Neural cell (in vitro differentiated cells): ENCODE data around the gene BMAL1. TPM values are rescaled to one million over a fixed set of nuclear protein-coding genes. Genes with fewer than 3 reads are reported as not detected.

ENCODE experiments used
- H2AFZ ChIP-seq: fragments of 200-600, 300-800 bp; sonication (generic), shearing (Covaris generic); 2 replicates; pipeline ENCODE4 v1.6.0; 2014; ENCODE audit warnings: low read depth, mild to moderate bottlenecking, antibody characterized with exemption, low read length, moderate library complexity
- H3F3A ChIP-seq: fragments of 200-600 bp; shearing (Covaris generic); 2 replicates; pipeline ENCODE4 v1.6.1; 2016; ENCODE audit warnings: mild to moderate bottlenecking, moderate library complexity, mixed read lengths, antibody characterized with exemption, low read length; ENCODE audit not compliant: insufficient read depth, poor library complexity, severe bottlenecking
- H3K27ac ChIP-seq: fragments of 200-600, 300-800 bp; sonication (generic), shearing (Covaris generic); 2 replicates; pipeline ENCODE4 v1.5.1; 2014; ENCODE audit warnings: mild to moderate bottlenecking, low read length, moderate library complexity
- H3K27me3 ChIP-seq: fragments of 300-800, 200-600 bp; sonication (generic), shearing (Covaris generic); 2 replicates; pipeline ENCODE4 v1.6.0; 2014; ENCODE audit warnings: mild to moderate bottlenecking, low read depth, low read length, moderate library complexity; ENCODE audit not compliant: insufficient read depth
- H3K36me3 ChIP-seq: fragments of 300-800, 200-600 bp; sonication (generic), shearing (Covaris generic); 2 replicates; pipeline ENCODE4 v1.5.1; 2014; ENCODE audit warnings: mild to moderate bottlenecking, antibody characterized with exemption, low read length, moderate library complexity; ENCODE audit not compliant: insufficient read depth
- H3K4me2 ChIP-seq: fragments of 300-800, 200-600 bp; sonication (generic), shearing (Covaris generic); 2 replicates; pipeline ENCODE4 v1.6.0; 2014; ENCODE audit warnings: mild to moderate bottlenecking, low read length
- H3K4me3 ChIP-seq: fragments of 300-800, 200-600 bp; sonication (generic), shearing (Covaris generic); 2 replicates; pipeline ENCODE4 v1.5.1; 2014; ENCODE audit warnings: mild to moderate bottlenecking, low read length, moderate library complexity
- H3K79me2 ChIP-seq: fragments of 200-600 bp; shearing (Covaris generic); replicated peaks from 2 replicates; pipeline ENCODE4 v1.6.0; 2014; ENCODE audit warnings: mild to moderate bottlenecking, low read length, moderate library complexity; ENCODE audit not compliant: insufficient read depth
- H3K9ac ChIP-seq: fragments of 300-800, 200-600 bp; sonication (generic), shearing (Covaris generic); 2 replicates; pipeline ENCODE4 v1.6.1; 2016; ENCODE audit warnings: mild to moderate bottlenecking, low read length, mixed read lengths
- H3K9me2 ChIP-seq: fragments of 200-600 bp; shearing (Covaris generic); 2 replicates; pipeline ENCODE4 v1.6.1; 2016; ENCODE audit warnings: mild to moderate bottlenecking, low read length, mixed read lengths; ENCODE audit not compliant: insufficient read depth
- H3K9me3 ChIP-seq: fragments of 200-600, 300-800 bp; sonication (generic), shearing (Covaris generic); 2 replicates; pipeline ENCODE4 v1.6.1; 2016; ENCODE audit warnings: mild to moderate bottlenecking, mixed run types, low read length, moderate library complexity, mixed read lengths
- H4K20me1 ChIP-seq: fragments of 200-600 bp; shearing (Covaris generic); 2 replicates; pipeline ENCODE4 v1.6.1; 2016; ENCODE audit warnings: mild to moderate bottlenecking, mixed run types; ENCODE audit not compliant: insufficient read depth
- EP300 ChIP-seq: fragments of 450-650 bp; conservative IDR thresholded peaks from 2 replicates; pipeline ENCODE4 v1.6.1; 2014; ENCODE audit warnings: antibody characterized with exemption, mild to moderate bottlenecking, moderate library complexity; ENCODE audit not compliant: poor library complexity, severe bottlenecking
- EZH2 ChIP-seq: fragments of 200-600, 300-800 bp; shearing (Covaris generic), sonication (generic); IDR thresholded peaks from 2 replicates; pipeline ENCODE4 v1.6.1; 2014; ENCODE audit warnings: antibody characterized with exemption, low read length, borderline replicate concordance, mild to moderate bottlenecking; ENCODE audit not compliant: insufficient read depth, poor library complexity, severe bottlenecking
- MXI1 ChIP-seq: fragments of 450-650 bp; conservative IDR thresholded peaks from 2 replicates; pipeline ENCODE4 v1.6.1; 2014; ENCODE audit warnings: antibody characterized with exemption, mild to moderate bottlenecking; ENCODE audit not compliant: poor library complexity, severe bottlenecking
- POLR2AphosphoS5 ChIP-seq: IDR thresholded peaks from 2 replicates; pipeline ENCODE4 v1.6.1; 2012
- RAD21 ChIP-seq: fragments of 450-650 bp; conservative IDR thresholded peaks from 2 replicates; pipeline ENCODE4 v1.6.1; 2014; ENCODE audit warnings: antibody characterized with exemption, mild to moderate bottlenecking, moderate library complexity
- REST ChIP-seq: IDR thresholded peaks from 2 replicates; pipeline ENCODE4 v1.6.1; 2012; ENCODE audit warnings: borderline replicate concordance
- SMC3 ChIP-seq: fragments of 450-650 bp; conservative IDR thresholded peaks from 2 replicates; pipeline ENCODE4 v1.6.1; 2014; ENCODE audit warnings: antibody characterized with exemption, mild to moderate bottlenecking, moderate library complexity; ENCODE audit not compliant: poor library complexity
- TAF1 ChIP-seq: IDR thresholded peaks from 2 replicates; pipeline ENCODE4 v1.6.1; 2012; ENCODE audit warnings: low read depth
- polyA plus RNA-seq: library from polyadenylated mRNA; depleted of rRNA; stranded (reverse); fragments of >200 nt; gene quantifications from 2 replicates; pipeline ENCODE4 v1.2.3, GENCODE V29; 2014
- TF ChIP-seq, protein P1 (sequence below): fragments of 450-650 bp; IDR thresholded peaks from 2 replicates; pipeline ENCODE4 v1.5.1; 2014; ENCODE audit warnings: antibody characterized with exemption, mild to moderate bottlenecking, moderate library complexity; ENCODE audit not compliant: poor library complexity, severe bottlenecking

Gene BMAL1
- polyA plus RNA-seq, 1 donor from 2014 or later: 17.1 TPM

GRCh38 chr11:13347901-13348300 is 70.3 kb downstream of the BMAL1 start:
- Histone ChIP-seq H2AFZ (no peak overlapping the region), H3K27ac (no peak overlapping the region), H3K36me3 (no peaks in the 10 kb centered on the region), H3K9me3 (no peaks in the 10 kb centered on the region), H3K4me3 (no peak overlapping the region), H3K27me3 (no peaks in the 10 kb centered on the region), H3F3A (no peaks in the 10 kb centered on the region), H3K9ac (no peak overlapping the region), H3K9me2 (no peaks in the 10 kb centered on the region), H4K20me1 (no peaks in the 10 kb centered on the region), H3K4me2 (no peak overlapping the region), H3K79me2 (no peaks in the 10 kb centered on the region)
- TF ChIP-seq SMC3 (no peak), MXI1 (no peak), EP300 (no peak), RAD21 (no peak), EZH2 (no peak), POLR2AphosphoS5 (no peak), REST (no peak), TAF1 (no peak)
- TF ChIP-seq, protein P1, sequence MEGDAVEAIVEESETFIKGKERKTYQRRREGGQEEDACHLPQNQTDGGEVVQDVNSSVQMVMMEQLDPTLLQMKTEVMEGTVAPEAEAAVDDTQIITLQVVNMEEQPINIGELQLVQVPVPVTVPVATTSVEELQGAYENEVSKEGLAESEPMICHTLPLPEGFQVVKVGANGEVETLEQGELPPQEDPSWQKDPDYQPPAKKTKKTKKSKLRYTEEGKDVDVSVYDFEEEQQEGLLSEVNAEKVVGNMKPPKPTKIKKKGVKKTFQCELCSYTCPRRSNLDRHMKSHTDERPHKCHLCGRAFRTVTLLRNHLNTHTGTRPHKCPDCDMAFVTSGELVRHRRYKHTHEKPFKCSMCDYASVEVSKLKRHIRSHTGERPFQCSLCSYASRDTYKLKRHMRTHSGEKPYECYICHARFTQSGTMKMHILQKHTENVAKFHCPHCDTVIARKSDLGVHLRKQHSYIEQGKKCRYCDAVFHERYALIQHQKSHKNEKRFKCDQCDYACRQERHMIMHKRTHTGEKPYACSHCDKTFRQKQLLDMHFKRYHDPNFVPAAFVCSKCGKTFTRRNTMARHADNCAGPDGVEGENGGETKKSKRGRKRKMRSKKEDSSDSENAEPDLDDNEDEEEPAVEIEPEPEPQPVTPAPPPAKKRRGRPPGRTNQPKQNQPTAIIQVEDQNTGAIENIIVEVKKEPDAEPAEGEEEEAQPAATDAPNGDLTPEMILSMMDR: no peak

DNA sequence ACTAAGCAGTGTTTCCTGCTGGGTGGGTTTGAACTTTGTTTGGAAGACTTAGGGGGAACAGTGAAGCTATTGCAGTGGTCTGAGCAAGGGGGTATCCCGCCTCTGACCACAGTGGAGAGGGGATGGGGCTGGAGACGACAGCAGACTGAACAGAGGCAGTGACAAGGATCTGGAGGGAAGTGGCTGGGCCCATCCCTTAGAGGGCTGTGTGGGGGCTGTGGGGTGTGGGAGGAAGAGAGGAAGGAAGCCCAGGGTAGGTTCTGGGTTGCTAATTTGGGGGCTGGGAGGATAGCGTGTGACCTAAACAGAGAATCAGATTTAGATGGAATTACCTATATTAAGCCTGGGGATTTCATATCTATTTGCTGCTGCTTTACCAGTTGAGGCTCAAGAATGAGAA is 70.7 kb downstream of the BMAL1 start:
- no peak overlapping the region for H3K27ac ChIP-seq
- H2AFZ ChIP-seq: no peak overlapping the region
- no peaks in the 10 kb centered on the region for H3K36me3 ChIP-seq
- no peak overlapping the region for H3K9ac ChIP-seq
- no peak overlapping the region for H3K4me3 ChIP-seq
- no peaks in the 10 kb centered on the region for H3K27me3 ChIP-seq
- no peaks in the 10 kb centered on the region for H3K79me2 ChIP-seq
- TF ChIP-seq SMC3: no peak
- TF ChIP-seq EZH2: no peak
- TF ChIP-seq TAF1: no peak
- TF ChIP-seq RAD21: no peak
- no peak for TF ChIP-seq EP300
- H4K20me1 ChIP-seq: no peaks in the 10 kb centered on the region
- H3K4me2 ChIP-seq: no peak overlapping the region
- H3K9me3 ChIP-seq: no peaks in the 10 kb centered on the region
- H3F3A ChIP-seq: no peaks in the 10 kb centered on the region
- no peaks in the 10 kb centered on the region for H3K9me2 ChIP-seq

DNA sequence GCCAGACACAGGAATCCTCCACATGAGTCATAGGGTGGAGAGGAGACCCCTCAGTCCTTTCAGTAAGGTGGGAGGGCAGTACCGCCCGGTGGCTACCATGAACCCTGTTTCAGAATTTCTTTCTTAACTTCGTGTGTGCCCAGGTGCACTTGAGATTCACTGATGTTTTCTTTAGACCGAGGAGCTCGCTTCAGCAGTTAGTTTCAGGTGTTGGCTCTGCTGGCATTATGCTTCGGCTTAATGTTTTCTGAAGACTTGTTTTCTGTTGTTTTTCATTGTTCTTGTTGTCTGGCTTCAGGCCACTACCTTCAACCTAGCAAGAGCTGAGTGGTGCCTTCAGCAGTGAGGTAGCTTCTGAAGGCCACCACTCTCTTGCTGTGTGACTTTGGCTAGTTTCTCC is 71.5 kb downstream of the BMAL1 start:
- H3K36me3 ChIP-seq: no peaks in the 10 kb centered on the region
- no peak overlapping the region for H3K4me3 ChIP-seq
- H3K9ac ChIP-seq: no peak overlapping the region
- no peaks in the 10 kb centered on the region for H3K9me2 ChIP-seq
- H3K9me3 ChIP-seq: no peaks in the 10 kb centered on the region
- no peaks in the 10 kb centered on the region for H4K20me1 ChIP-seq
- no peak overlapping the region for H3K27ac ChIP-seq
- TF ChIP-seq EZH2: no peak
- no peak overlapping the region for H2AFZ ChIP-seq
- no peaks in the 10 kb centered on the region for H3K79me2 ChIP-seq
- no peaks in the 10 kb centered on the region for H3F3A ChIP-seq
- no peaks in the 10 kb centered on the region for H3K27me3 ChIP-seq
- no peak overlapping the region for H3K4me2 ChIP-seq
